Measurements from ENCODE around the gene ZGLP1.

The ZGLP1 gene

DNA sequence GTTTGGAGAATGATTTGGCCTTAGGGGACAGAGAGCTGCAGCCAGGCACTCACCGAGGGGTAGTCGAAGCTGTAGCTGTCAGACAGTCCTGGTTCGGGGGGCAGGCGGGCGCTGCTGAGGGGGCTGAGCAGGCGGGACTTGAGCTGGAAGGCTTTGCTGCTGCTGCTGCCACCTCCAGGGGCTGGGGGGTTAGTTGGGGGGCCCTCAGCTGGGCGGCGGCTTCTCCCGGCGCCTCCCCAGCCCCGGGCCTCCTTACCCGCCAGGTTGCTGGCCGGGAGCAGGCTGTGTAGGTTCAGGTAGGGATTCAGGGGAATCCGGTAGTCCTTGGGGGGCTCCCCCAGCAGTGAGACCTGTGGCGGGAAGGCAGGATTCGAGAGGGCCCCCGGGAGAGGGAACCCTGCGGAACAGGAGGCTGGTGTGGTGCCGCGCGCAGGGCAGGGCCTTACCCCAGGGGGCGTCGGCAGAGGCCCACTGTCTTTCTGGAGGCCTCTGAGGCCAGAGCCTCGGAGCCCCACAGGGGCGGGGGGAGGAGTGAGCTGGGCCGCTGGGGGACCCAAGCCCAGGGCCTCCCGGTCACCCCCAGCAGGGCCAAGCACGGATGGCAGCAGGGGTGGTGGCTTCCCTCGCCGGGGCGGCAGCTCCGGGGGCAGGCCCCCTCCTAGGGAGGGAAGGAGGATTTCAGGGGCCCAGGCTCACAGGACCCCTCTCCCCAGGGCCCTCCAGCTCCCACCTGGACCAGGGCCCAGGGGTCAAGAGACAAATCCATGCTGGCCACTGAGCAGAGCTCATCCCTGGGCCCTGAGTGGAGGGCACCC is 11.2 kb upstream of the ZGLP1 start:
- no peak overlapping the region for H3K4me3 ChIP-seq (ENCODE audit: low read length)
- no peak overlapping the region for H3K27ac ChIP-seq (ENCODE audit: low read depth, low read length)
- H3K4me1 ChIP-seq (ENCODE audit: control insufficient read depth, insufficient read depth, low read length) = no peaks in the 10 kb centered on the region
- H3K27me3 ChIP-seq (ENCODE audit: control insufficient read depth, insufficient read depth, low read length) = no peaks in the 10 kb centered on the region
- no peak overlapping the region for H3K9ac ChIP-seq (ENCODE audit: low read length)
- H3K36me3 ChIP-seq (ENCODE audit: control insufficient read depth, insufficient read depth, low read length) = peaks cover 35% of the 10 kb centered on the region

DNA sequence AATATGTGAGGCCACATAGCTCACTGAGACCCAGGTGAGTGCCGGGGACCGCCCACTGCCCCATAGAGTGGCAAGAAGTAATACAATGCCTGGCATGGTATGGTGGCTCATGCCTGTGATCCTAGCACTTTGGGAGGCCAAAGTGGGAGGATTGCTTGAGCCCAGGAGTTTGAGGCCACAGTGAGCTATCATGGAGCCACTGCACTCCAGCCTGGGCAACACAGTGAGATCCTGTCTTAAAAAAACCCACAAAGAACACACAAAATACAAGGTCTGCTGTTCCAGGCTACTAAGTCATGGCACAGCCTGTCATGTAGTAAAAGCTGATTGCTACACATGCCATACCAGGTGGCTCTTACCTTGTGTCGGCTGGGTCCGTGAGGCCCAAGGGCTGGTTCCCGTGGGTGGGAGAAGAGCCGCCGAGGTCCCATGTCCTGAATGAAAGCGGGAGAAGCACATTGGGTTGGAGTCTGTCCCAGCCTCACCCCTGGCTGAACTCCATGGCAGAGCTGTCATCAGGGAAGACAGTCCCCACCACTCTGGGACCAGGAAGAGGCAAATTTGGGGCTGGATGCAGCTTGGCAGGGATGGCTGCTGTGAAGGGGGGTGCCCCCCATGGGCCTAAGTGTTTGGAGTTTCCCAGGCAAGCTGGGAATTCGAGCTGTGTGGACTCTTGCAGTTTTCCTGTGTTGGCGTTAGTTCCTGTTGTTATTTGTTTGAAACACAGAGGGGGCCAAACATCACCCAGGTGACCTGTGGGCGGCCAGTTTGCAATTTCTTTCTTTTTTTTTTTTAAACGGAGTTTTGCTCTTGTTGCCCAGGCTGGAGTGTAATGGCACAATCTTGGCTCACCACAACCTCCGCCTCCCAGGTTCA is 9.4 kb upstream of the ZGLP1 start:
- Histone ChIP-seq H3K9ac (ENCODE audit: low read length) (no peak overlapping the region), H3K4me1 (ENCODE audit: control insufficient read depth, insufficient read depth, low read length) (no peaks in the 10 kb centered on the region), H3K27me3 (ENCODE audit: control insufficient read depth, insufficient read depth, low read length) (no peaks in the 10 kb centered on the region), H3K4me3 (ENCODE audit: low read length) (no peak overlapping the region), H3K27ac (ENCODE audit: low read depth, low read length) (no peak overlapping the region), H3K36me3 (ENCODE audit: control insufficient read depth, insufficient read depth, low read length) (peaks cover 37% of the 10 kb centered on the region)

DNA sequence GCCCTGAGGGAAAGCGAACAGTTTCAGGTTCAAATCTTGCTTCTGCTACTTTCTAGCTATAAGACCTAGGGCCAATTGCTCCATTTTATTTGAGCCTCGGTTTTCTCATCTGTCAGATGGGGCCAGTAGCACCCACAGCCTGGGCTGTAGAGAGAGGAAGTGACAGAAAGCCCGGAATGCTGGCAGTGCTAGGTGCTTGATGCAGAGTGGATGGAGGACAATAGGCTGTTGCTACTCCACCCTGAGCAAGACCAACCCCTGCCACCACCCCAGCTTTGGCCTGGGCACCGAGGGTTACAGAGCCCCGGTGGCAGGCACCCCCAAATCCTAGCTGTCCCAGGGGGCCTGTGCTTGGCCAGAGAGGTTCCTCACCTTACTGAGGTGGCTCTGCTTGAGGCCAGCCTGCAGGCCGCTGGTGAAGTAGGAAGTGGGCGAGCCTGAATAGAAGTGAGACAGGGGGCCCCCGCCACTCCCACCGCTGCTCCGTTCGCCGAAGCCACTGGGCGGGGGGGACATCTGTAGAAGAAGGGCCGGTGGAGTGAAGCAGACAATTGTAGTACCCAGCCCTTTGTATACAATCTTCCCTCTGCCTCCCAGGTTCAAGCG is 8.3 kb upstream of the ZGLP1 start:
- Histone ChIP-seq H3K9ac (ENCODE audit: low read length) (no peak overlapping the region), H3K27ac (ENCODE audit: low read depth, low read length) (no peak overlapping the region), H3K27me3 (ENCODE audit: control insufficient read depth, insufficient read depth, low read length) (no peaks in the 10 kb centered on the region), H3K36me3 (ENCODE audit: control insufficient read depth, insufficient read depth, low read length) (peaks cover 33% of the 10 kb centered on the region), H3K4me1 (ENCODE audit: control insufficient read depth, insufficient read depth, low read length) (no peaks in the 10 kb centered on the region), H3K4me3 (ENCODE audit: low read length) (no peak overlapping the region)

DNA sequence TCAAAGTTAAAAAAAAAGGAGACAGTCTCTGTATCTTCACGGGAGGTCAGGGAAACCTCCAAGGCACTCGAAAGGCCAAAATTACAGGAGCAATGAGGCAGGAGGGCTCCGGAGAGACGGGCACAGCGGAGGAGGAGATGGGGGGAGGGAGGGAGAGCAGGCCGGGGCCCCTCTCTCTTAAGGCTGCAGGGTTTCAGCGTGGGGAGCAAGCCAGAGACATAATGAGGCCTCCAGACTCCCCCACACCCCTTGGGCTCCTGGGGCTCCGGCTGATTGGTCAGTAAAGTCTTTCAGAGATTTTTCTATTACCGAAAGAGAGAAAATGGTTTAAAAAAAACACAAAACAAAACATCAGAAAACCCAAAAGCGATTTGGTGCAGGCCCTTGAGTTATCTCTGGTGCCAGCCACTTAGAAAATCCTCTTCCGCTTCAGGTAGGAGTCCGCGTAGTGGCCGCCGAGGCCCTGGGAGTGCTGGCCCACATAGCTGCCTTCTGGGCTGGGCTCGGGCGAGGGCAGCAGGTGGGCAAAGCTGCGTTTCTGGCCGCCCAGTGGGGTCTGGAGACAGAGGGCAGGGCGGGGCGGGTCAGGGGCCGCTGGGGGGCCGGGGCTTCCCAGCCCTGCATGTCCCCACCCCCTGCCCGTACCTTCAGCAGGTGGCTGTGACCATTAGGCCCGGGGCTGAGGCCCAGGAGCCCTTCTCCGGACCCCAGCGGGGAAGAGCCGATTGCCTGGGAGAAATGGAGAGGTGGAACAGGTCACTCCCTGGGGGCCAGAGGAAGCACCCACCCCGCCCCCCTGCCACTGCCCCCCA is 7.6 kb upstream of the ZGLP1 start:
- Histone ChIP-seq H3K4me1 (ENCODE audit: control insufficient read depth, insufficient read depth, low read length) (no peaks in the 10 kb centered on the region), H3K27ac (ENCODE audit: low read depth, low read length) (no peak overlapping the region), H3K36me3 (ENCODE audit: control insufficient read depth, insufficient read depth, low read length) (peaks cover 29% of the 10 kb centered on the region), H3K27me3 (ENCODE audit: control insufficient read depth, insufficient read depth, low read length) (no peaks in the 10 kb centered on the region), H3K4me3 (ENCODE audit: low read length) (no peak overlapping the region), H3K9ac (ENCODE audit: low read length) (no peak overlapping the region)

DNA sequence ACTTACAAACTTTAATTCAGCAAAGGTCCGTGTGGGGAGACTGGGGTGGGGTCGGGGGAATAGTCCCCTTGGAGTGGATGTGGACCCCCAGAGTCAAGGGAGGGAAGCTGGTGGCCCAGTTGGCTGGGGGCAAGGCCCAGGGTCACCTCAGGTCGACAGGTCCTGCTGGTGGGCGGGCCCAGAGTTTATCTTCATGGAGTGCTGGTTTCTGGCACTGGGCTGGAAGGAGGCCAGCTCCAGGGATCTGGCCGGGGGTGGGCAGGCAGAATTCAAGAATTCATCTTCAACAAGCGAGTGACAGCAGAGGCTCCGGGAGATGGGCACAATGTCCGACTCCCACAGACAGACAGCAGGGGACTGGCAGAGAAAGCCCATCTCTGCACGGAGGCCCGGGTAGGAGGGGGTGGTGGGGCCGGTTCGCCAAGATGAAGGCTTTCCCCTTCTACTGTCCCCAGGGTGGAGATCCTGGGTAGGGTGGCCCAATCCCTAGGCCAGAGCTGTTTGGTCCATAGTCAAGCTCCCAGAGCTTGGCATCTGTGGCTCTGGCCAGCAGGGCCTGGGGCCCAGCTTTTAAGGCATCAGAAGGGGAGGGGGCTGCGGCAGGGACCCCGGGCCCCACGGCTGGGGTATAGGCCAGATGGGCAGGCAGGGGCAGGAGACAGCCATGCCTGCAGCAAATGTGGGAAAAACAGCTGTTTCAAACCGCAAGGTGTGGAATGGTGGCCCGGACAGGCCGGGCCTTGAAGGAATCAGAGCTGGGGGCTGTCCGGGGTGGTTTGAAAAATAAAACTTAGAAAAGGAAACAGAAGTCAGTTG is 6.8 kb upstream of the ZGLP1 start:
- peaks cover 24% of the 10 kb centered on the region for H3K36me3 ChIP-seq (ENCODE audit: control insufficient read depth, insufficient read depth, low read length)
- H3K9ac ChIP-seq (ENCODE audit: low read length) = no peak overlapping the region
- no peaks in the 10 kb centered on the region for H3K4me1 ChIP-seq (ENCODE audit: control insufficient read depth, insufficient read depth, low read length)
- H3K4me3 ChIP-seq (ENCODE audit: low read length) = no peak overlapping the region
- H3K27ac ChIP-seq (ENCODE audit: low read depth, low read length) = no peak overlapping the region
- no peaks in the 10 kb centered on the region for H3K27me3 ChIP-seq (ENCODE audit: control insufficient read depth, insufficient read depth, low read length)

DNA sequence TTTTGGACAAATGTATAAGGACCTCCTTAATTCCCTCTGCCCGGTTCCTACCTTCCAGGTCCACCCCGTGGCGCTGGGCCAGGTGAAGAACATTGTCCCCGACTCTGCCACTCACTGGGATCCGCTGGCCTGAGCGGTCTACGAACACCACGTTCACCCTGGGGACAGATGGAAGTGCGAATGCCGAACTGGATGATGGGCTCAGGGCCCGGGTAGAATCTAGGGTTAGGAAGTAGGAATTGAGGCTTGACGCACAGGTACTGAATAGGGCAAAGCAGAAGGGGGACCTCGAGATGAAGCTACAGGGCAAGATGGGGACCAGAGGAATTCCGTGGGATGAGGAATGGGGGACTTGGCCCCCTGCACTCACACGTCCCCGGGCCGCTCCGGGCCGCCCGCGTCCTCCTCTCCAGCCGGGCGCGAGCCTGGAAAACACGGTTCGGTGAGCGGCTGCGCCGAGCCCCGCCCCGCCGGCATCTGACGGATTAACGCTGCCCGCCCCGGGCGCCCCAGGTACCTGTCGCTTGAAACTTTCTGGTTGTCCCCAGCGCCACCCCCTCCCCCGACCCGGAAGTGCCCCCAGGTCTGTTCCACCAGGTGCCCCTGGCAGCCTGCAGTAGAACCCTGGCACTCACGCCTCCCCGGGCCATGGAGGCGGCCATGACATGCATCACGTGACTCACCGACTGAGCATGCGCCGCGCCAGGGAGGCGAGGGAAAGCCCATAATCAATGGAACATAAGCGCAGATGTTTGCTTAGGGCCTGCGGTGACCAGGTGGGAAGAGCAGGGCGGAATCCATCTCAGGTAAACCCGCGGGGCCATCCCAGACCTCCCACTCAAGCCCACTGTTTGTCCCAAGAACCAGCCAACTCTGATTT is 6.0 kb upstream of the ZGLP1 start, which contains the start of gene FDX2:
TSS of gene FDX2 (minus strand) at position 681 of the 880 bp plus-strand sequence. CDS start at position 662, 19 bp downstream.
- Histone ChIP-seq H3K4me1 (ENCODE audit: control insufficient read depth, insufficient read depth, low read length) (no peaks in the 10 kb centered on the region), H3K4me3 (ENCODE audit: low read length) (peak within 1 kb of the TSS; percentile 90), H3K27me3 (ENCODE audit: control insufficient read depth, insufficient read depth, low read length) (no peaks in the 10 kb centered on the region), H3K36me3 (ENCODE audit: control insufficient read depth, insufficient read depth, low read length) (peaks cover 20% of the 10 kb centered on the region), H3K27ac (ENCODE audit: low read depth, low read length) (peak within 1 kb of the TSS; percentile 45), H3K9ac (ENCODE audit: low read length) (peak within 1 kb of the TSS; percentile 77)

DNA sequence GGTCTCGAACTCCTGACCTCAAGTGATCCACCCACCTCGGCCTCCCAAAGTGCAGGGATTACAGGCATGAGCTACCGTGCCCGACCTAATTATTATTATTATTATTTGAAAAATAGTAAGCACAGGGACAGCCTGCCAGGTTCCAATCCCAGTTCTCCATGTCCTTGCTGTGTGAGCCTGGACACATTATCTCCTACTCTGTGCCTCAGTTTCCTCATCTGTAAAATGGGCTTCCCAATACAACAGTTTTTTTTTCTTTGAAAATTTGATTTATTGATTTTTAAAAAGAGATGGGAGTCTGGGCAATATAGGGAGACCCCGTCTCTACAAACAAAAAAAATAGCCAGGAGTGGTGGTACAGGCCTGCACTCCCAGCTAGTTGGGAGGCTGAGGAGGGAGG is 3.3 kb downstream of the ZGLP1 start:
- H3K9ac ChIP-seq (ENCODE audit: low read length) = no peak overlapping the region
- H3K4me1 ChIP-seq (ENCODE audit: control insufficient read depth, insufficient read depth, low read length) = no peaks in the 10 kb centered on the region
- no peak overlapping the region for H3K4me3 ChIP-seq (ENCODE audit: low read length)
- H3K27me3 ChIP-seq (ENCODE audit: control insufficient read depth, insufficient read depth, low read length) = no peaks in the 10 kb centered on the region
- no peaks in the 10 kb centered on the region for H3K36me3 ChIP-seq (ENCODE audit: control insufficient read depth, insufficient read depth, low read length)
- H3K27ac ChIP-seq (ENCODE audit: low read depth, low read length) = no peak overlapping the region

DNA sequence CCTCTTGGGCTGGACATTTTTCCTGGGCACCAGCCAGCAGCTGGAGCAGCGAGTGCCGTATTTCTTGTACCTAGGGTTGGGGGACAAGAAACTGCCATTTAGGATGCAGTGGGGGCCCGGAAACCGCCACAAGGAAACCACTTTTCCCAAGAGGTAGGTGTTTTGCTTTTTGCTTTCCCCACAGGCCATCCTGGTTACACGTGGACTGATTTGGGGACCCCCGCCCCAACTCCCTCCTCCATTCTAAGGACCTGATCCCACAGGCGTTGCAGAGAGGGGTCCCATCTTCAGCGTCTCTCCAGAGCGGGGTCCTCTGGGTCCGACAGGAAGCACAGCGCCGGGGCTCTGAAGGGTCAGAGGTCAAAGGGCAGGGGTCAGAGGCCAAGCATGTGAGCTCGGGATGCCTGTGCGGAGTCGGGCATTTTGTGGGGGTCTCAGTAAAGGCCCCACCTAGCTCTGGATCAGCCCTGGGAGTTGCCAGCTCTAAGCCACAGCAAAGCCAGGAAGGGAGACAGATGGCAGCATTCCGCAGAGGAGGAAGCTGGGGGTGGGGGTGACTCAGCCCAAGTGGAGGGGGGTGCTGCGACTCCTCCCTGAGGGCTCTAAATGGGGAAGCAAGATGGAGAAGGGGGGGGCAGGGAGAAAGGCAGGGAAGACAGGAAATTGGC is 4.3 kb downstream of the ZGLP1 start:
- Histone ChIP-seq H3K27me3 (ENCODE audit: control insufficient read depth, insufficient read depth, low read length) (no peaks in the 10 kb centered on the region), H3K36me3 (ENCODE audit: control insufficient read depth, insufficient read depth, low read length) (no peaks in the 10 kb centered on the region), H3K4me3 (ENCODE audit: low read length) (no peak overlapping the region), H3K27ac (ENCODE audit: low read depth, low read length) (no peak overlapping the region), H3K9ac (ENCODE audit: low read length) (no peak overlapping the region), H3K4me1 (ENCODE audit: control insufficient read depth, insufficient read depth, low read length) (no peaks in the 10 kb centered on the region)

DNA sequence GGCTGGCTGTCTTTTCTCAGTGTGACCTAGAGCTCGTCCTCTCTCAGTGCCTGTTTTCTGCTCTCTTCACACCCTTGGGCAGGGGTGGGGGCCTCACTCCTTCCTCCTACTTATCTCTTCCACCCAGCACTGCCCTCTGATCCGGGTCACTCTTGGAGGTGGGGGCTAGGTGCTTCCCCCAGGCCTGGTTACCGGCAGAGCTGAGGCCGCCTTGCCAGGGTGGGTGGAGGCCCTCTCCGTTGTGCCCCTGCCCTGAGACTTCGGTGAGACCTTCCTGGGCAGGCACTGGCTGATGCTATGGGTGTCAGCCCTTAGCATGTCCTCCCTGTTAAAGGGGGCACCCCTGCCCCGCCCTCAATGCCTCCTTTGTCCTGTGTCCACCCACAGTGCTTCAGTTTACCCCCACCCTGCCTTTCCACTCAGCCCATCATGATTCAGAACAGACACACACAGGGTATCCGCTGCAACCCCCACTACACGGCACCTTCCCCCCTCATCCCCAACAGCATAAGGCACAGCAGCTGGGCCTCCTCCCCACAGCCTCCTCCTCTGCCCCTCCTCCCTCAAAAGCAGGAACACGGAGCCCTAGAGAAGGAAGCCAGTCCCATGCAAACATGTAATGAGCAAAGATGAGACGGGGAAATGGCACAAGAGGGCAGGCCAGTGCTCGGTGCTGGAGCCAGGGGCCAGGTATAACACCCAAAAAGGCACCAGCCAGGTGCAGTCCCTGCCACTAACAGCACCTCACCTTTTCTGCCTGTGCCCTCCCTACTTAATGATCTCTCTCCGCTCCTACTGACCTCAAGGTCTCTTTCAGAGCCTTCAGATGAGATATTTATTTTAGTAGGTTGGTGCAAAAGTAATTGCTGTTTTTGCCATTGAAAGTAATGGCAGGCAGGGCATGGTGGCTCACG is 9.8 kb downstream of the ZGLP1 start:
- no peak overlapping the region for H3K27ac ChIP-seq (ENCODE audit: low read depth, low read length)
- H3K9ac ChIP-seq (ENCODE audit: low read length) = no peak overlapping the region
- H3K27me3 ChIP-seq (ENCODE audit: control insufficient read depth, insufficient read depth, low read length) = peaks cover 14% of the 10 kb centered on the region
- no peaks in the 10 kb centered on the region for H3K36me3 ChIP-seq (ENCODE audit: control insufficient read depth, insufficient read depth, low read length)
- no peaks in the 10 kb centered on the region for H3K4me1 ChIP-seq (ENCODE audit: control insufficient read depth, insufficient read depth, low read length)
- H3K4me3 ChIP-seq (ENCODE audit: low read length) = no peak overlapping the region
